ENCODE results near the gene MVP.
A peak's percentile ranks its signal among the peaks of the same experiment; 100 is the strongest.
"Not testable (repeated sequence)": the region's sequence is repeated elsewhere in the genome, so short reads cannot be mapped to it uniquely, and the experiment has no call there.

Gene MVP

DNA sequence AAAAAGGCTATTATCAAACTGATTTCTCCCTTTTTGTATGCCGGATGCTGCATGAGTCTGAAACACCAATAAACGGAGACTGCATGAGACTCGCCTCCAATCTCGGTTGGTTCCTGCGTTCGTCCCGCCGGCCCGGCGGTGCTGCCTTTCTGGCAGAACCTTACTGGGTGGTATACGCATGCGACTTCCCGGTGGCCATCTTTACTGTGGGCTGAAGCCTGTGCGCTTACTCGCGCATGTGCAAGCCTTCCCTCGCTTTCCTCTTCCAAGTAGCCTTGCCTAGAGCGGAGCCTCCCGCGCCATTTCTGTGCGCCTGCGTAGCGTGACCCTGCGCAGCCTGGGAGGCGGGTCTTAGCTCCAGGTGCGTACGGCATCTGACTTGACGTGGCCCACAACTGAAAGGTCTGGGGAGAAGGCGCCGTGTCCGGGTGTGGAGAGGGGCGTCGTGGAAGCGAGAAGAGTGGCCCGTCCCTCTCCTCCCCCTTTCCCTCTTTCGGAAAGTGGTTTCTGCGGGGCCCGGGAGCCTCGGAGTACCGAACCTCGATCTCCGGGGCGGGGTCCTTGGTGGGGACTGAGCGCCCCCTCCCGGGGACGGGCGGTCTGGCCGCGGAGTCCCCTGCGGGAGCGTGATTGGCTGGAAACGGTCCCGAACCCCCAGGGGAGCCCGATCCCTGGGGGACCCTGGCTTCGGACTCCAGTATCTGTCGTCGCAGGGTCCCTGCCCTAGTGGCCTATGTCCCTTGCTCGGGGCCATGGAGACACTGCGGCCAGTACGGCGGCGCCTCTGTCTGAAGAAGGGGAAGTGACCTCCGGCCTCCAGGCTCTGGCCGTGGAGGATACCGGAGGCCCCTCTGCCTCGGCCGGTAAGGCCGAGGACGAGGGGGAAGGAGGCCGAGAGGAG is 4.2 kb upstream of the MVP start, which contains the start of gene PAGR1:
Gene PAGR1, plus strand, starts transcription at position 360 of the 901 bp plus-strand sequence. Its CDS starts 374 bp downstream, at position 734.
- peak; percentile 99 for DNase-seq

DNA sequence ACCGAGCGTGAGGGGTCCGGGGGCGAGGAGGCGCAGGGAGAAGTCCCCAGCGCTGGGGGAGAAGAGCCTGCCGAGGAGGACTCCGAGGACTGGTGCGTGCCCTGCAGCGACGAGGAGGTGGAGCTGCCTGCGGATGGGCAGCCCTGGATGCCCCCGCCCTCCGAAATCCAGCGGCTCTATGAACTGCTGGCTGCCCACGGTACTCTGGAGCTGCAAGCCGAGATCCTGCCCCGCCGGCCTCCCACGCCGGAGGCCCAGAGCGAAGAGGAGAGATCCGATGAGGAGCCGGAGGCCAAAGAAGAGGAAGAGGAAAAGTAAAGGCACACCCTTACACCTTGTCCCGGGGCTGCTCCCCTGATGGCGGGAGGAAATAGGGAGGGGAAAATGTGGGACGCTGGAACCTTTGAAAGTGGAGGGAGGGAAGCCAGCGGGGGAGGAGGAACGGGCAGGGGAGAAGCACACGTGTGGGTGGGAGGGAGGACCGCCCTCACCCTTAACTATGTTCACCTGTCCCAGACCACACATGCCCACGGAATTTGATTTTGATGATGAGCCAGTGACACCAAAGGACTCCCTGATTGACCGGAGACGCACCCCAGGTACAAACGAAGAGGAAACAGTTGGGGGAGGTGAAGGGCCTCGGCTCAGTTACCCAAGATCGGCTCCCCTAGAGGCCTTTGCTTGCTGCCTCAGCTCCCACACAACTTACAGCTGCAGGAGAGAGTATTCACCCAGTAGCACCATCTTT is 3.4 kb upstream of the MVP start:
- DNase-seq = peak; percentile 80

GRCh38 chr16:29818082-29818481 is 2.2 kb upstream of the MVP start:
- no peak for DNase-seq

GRCh38 chr16:29819506-29819905 is 756 bp upstream of the MVP start:
- DNase-seq = no peak

GRCh38 chr16:29820730-29821642 is 724 bp downstream of the MVP start:
- peak; percentile 71 for DNase-seq

- DNase-seq = no peak
These were observed 1.4 kb downstream of the MVP start for GRCh38 chr16:29821643-29822115.

GRCh38 chr16:29824589-29825144 is 4.4 kb downstream of the MVP start:
- peak; percentile 42 for DNase-seq

GRCh38 chr16:29825145-29826044 is 5.1 kb downstream of the MVP start:
- peak; percentile 89 for DNase-seq

DNA sequence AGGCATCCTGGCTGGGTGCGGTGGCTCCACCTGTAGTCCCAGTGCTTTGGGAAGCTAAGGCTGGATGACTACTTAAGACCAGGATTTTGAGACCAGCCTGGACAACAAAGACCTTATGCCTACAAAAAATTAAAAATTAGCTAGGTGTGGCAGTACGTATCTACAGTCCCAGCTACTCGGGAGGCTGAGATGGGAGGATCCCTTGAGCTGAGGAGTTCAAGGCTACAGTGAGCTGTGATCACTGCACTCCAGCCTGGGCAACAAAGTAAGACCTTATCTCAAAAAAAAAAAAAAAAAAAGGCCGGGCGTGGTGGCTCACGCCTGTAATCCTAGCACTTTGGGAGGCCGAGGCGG is 6.1 kb downstream of the MVP start:
- DNase-seq = no peak

GRCh38 chr16:29830774-29831173 is 10.5 kb downstream of the MVP start:
- no peak for DNase-seq

GRCh38 chr16:29831490-29831889 is 11.2 kb downstream of the MVP start:
- no peak for DNase-seq

DNA sequence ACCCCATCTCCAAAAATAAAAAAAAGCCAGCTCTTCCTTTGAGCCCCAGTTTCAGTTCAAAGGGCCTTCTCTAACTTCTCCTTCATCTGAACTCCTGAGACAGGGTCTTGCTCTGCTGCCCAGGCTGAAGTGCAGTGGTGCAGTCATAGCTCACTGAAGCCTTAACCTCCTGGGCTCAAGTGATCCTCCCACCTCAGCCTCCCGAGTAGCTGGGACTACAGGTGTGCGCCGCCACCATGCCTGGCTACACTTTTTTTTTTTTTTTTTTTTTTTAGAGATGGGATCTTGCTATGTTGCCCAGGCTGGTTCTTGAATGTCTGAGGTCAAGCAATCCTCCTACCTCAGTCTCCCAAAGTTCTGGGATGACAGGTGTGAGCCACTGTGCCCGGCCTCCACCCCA is 13.0 kb downstream of the MVP start:
- not testable (repeated sequence) for DNase-seq

DNA sequence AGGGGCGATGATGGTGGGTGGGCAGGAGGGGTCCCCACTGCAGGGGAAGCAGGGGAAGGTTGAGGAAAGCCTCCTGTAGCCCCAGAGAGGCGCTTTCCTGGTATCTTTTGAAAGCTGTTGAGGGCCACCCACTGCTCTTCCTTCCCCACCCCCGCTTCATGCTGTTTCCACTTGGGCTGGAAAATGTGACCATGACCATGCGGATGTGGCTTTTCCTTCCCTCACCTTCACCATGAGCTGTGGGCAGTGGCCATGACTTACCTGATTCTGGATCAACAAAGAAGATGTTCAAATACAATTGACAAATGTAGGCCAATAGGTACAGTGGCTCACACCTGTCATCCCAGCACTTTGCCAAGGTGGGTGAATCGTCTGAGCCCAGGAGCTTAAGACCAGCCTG is 13.8 kb downstream of the MVP start:
- no peak for DNase-seq

DNA sequence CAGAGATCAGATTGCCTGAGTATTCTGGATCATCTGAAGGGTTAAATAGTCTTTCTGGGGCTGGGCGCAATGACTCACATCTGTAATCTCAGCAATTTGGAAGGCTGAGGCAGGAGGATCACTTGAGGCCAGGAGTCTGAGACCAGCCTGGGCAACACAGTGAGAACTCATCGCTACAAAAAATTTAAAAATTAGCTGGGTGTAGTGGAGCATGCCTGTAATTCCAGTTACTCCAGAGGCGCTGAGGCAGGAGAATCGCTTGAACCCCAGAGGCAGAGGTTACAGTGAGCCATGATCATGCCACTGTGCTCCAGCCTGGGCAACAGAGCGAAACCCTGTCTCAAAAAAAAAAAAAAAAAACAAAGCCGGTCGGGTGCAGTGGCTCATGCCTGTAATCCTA is 15.7 kb downstream of the MVP start:
- no peak for DNase-seq

GRCh38 chr16:29836623-29837022 is 16.4 kb downstream of the MVP start:
- DNase-seq = no peak

DNA sequence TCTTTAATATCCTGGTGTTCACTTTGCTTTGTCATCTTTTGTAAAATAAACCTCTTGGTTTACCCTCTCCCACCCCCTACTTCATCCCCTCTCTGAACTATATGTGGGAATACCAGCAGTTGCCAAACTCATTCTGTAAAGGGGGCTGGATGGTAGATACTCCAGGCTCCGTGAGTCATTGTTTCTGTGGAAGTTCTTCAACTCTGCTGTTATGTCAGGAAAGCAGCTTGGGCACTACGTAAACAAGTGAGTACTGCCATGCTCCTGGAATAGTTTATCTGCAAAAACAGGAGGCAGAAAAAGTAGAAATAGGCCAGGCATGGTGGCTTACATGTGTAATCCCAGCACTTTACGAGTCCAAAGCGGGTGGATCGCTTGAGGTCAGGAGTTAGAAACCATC is 17.6 kb downstream of the MVP start:
- DNase-seq = no peak

GRCh38 chr16:29839822-29840221 is 19.6 kb downstream of the MVP start:
- no peak for DNase-seq

- no peak for DNase-seq
These were observed 20.0 kb downstream of the MVP start for GRCh38 chr16:29840240-29840639.

DNA sequence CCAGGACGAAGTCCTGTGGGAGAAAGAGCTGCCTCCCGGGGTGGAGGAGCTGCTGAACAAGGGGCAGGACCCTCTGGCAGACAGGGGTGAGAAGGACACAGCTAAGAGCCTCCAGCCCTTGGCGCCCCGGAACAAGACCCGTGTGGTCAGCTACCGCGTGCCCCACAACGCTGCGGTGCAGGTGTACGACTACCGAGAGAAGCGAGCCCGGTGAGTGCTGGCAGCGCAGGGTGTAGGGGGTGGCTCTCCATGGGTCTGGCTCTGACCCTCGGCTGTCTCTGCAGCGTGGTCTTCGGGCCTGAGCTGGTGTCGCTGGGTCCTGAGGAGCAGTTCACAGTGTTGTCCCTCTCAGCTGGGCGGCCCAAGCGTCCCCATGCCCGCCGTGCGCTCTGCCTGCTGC is 21.4 kb downstream of the MVP start:
- DNase-seq = no peak

- DNase-seq = no peak
These were observed 22.6 kb downstream of the MVP start for GRCh38 chr16:29842732-29843346.

GRCh38 chr16:29843931-29844330 is 23.7 kb downstream of the MVP start:
- DNase-seq = no peak
